ENCODE data around the gene KIF1A.
"Not testable (repeated sequence)": the region's sequence is repeated elsewhere in the genome, so short reads cannot be mapped to it uniquely, and the experiment has no call there.

Gene KIF1A

DNA sequence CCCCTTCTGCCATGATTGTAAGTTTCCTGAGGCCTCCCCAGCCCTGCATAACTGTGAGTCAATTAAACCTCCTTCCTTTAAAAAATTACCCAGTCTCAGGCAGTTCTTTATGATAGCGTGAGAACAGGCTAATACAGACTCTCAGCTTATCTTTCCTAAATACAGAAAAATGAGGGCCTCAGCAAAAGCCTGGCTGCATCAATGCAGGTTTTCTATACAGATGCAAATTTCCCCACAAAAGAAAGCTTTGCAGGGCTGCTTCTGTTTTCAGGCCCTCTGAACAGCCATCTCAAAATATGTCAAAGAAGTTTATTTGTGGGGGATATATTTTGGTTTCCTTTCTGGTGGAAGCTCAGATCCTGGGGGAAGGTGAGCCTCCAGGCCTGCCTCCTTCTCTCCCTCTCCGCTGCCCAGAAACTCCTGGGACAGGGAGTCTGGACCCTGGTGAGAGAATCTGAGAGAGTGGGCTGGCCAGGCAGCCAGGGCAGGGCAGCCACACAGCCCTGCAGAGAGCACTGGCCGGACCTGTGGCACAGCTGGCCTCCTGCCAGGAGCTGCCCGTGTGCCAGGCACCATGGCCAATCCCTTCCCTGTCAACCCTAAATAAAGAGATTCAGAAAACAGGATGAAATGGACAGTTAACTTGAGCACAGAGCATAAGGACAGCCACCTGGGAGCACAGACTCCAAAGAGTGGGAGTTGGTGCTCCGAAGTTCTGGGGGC lies 27.0 kb upstream of the KIF1A start:
- DNase-seq (ENCODE audit: low spot score), result no peak

GRCh38 chr2:240846309-240846708 lies 26.3 kb upstream of the KIF1A start:
- DNase-seq (ENCODE audit: low spot score), result not testable (repeated sequence)

GRCh38 chr2:240840435-240841060 lies 20.5 kb upstream of the KIF1A start:
- peak; percentile 92 for DNase-seq (ENCODE audit: low spot score)

DNA sequence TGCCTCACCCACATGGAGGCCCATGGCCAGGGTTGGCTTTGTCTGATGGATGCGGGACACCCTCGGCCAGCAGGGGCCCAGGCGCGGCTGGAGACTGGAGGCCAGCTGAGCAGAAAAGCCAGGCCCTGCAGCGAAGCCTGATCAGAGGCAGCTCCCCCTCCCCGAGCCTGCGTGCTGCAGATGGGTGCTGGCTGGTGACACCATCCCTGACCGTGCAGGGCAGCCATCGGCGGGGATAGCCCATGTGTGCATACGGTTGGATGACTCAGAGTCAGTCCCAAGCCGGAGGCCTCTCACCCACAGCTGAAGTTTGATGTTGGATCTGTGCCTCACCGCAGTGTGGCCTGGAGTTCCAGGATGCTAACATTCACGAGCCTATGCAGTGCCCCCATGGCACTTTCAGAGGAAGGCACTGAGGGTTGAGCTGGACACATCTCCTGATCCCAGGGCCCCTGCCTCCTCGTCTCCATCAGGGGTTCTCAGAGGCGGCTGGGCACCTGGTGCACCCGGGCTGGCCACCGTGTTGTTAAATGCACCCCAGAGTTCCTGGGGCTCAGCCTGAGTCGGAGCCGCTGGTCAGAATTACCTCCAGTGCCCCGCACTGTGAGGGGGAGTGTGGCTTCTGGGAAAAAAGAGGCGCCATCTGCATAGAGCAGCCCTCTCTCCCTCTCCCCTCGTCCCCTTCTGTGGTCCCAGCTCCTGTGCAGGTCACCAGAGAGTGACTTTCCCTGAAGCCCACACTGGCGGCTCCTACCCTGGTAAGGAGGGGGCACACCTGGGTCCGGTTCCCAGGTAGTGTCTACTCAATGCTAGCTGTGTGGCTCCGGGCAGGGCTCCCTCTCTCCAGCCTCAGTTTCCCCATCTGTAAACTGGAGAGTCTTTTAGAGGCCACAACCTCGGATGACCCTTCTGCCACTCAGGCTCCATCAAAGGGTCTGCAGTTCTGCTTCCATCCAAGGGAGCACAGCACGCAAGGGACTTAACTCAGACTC lies 19.4 kb upstream of the KIF1A start:
- DNase-seq (ENCODE audit: low spot score), result no peak

- DNase-seq (ENCODE audit: low spot score), result no peak
Measured at GRCh38 chr2:240837621-240838020, 17.6 kb upstream of the KIF1A start.

DNA sequence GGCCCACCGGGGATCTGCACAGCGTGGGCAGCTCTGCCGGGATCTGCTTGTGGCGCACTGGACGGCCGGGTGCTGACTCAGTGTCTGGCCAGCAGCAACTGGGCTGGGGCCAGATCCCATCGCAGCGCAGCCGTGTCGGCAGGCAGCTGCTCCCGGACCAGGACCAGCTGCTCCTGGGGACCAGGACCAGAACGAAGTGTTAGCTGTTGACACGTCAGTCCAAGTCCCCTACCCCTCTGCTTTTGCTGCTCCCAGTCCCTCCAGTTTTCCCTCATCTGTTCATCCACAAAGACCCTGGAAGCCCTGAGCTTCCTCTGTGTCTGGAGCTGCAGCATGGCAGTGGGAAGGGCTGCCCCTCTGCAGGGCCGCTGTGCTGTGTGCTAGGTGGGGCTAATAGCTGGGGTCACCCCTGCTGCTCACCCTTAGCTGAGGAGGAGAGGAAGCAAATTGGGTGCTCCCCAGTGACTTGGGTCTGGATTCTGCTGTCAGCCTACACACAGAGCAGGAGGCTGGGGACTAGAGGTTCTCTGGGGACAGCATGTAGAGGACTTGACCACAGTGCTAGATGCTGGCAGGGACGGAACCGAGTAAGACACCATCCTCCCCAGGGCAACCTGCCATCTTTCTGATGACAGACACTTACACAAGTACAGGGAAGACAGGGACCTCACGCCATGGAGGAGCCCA lies 16.9 kb upstream of the KIF1A start:
- no peak for DNase-seq (ENCODE audit: low spot score)

- no peak for DNase-seq (ENCODE audit: low spot score)
Measured at GRCh38 chr2:240835528-240835927, 15.5 kb upstream of the KIF1A start.

- no peak for DNase-seq (ENCODE audit: low spot score)
Measured at GRCh38 chr2:240834377-240834975, 14.5 kb upstream of the KIF1A start.

- no peak for DNase-seq (ENCODE audit: low spot score)
Measured at GRCh38 chr2:240833724-240834285, 13.8 kb upstream of the KIF1A start.

DNA sequence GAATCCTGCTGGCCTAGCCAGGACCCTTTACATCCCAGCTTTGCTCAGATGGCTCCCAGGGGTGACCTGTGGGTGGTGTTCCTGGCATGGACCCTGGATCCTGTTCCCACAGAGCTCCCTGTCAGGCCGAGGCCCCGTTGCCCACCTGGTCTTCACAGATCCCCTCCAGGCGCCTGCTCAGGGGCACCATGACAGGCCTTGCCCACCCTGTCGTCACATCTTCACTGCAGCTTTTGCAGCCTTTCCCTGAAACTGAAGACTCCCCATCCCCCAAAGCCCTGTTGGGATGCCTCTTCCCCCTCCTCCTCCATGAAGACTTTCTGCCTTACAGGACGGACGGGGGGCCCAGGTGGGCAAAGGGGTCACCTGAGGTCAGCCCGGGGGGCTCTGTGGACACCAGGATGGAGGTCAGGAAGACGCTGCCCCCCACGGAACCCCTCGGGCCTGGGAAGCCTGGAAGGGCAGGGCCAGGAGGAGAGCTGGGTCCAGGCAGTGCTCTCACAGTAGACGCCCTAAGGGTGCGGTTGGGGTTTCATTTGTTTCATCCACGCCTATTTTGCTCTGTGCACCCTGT lies 13.0 kb upstream of the KIF1A start:
- no peak for DNase-seq (ENCODE audit: low spot score)

DNA sequence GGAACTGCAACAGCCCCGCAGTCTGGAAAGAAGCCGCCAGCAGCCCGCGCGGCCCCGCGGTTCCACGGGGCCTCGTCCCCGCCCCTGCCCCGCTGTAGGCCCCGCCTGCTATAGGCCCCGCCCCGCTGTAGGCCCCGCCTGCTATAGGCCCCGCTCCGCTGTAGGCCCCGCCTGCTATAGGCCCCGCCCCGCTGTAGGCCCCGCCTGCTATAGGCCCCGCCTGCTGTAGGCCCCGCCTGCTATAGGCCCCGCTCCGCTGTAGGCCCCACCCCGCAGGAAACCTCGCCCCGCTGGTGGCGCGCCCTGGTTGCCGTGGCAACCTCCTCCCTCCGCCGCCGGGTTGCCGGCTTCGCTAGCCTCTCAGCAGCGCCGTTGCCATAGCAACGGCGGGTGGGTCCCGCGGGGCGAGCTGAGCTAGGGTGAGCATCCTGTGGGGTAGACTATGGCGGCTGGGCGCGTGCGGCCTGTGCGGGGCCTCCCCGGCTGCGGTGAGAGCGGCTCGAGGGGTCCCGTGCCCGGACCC lies 12.2 kb upstream of the KIF1A start:
- DNase-seq (ENCODE audit: low spot score), result peak; percentile 83

DNA sequence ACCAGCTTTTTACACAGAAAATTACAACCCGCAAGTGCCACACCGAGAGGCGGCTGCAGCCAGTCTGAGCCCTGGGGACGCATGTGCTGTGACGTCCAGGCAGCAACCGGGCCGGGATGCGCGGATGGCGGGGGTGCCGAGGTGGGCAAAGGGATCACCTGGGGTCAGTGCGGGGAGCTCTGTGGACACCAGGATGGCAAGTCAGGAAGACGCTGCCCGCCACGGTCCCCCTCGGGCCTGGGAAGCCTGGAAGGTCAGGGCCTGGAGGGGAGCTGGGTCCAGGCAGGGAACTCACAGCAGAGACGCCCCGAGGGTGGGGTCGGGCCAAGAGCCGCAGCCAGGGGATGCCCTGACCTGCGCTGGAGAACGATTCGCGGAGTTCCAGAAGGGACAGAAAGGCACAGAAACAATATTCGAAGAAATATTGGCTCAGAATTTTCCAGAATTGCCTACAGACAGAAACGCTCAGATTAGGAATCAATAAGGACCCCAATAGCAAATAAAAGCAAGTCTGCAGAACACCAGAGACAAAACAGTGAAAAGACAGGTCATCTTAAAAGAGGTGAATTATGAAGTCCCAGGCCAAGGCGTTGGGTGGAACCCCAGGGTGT lies 11.7 kb upstream of the KIF1A start:
- no peak for DNase-seq (ENCODE audit: low spot score)

DNA sequence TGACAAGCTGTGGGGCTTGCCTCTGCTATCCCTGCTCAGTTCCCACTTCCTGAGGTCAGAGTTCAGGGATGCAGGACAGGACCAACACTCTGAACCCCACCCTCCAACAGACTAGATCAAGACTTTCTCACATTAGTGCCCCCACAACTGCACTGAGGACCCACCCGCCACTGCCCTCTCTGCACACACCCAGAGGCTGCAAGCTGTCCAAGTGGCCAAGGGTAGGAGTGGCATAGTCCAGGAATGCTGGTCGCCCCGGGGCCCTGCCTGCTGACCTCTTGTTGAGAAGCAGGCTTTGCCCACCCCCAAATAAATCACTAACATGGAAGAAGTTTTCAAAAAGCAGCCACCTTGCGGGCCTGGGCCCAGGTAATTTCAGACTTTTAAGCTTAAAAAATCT lies 5.5 kb upstream of the KIF1A start:
- no peak for DNase-seq (ENCODE audit: low spot score)

GRCh38 chr2:240823449-240824336 lies 3.7 kb upstream of the KIF1A start:
- DNase-seq (ENCODE audit: low spot score), result no peak

DNA sequence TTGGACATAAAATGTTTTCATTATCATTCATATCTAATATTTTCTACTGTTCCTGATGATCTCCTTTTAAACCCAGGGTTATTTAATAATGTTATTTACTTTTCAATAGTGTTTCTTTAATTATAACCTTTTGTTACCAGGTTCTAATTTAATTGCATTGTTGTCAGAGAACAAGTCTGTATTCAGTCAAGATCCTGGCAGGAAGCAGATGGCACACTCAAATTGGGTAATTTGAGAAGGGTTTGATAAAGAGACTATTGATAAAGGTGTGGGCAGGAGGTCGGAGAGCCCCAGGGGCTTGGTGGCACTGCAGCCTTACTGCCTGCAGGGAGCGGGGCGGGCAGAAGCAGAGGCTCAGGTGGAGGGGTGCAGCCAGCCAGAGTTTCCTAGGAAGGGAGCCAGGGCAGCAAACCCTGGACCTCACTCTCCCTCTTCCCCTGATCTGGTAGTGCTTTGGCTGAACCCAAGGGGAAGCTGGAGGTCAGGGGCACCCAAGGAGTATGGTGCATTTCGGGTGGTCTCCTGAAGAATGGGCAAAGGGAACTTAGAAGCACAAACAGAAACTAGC lies 2.3 kb upstream of the KIF1A start:
- DNase-seq (ENCODE audit: low spot score), result no peak

- no peak for DNase-seq (ENCODE audit: low spot score)
Measured at GRCh38 chr2:240821429-240821778, 1.4 kb upstream of the KIF1A start.

- DNase-seq (ENCODE audit: low spot score), result no peak
Measured at GRCh38 chr2:240820607-240821428, 799 bp upstream of the KIF1A start.

All from HuH-7.5 (cell line).